Endothelial cell (in vitro differentiated cells): ENCODE results near the gene DSEL. TPM values are rescaled to one million over a fixed set of nuclear protein-coding genes. Genes with fewer than 3 reads are reported as not detected.

Source experiments
- DNase-seq: peaks from one replicate; pipeline ENCODE4 v3.0.0; 2021; ENCODE audit warnings: low spot score
- H3K27ac Mint-ChIP-seq: one replicate; pipeline ENCODE4 v1.8.0; 2021; ENCODE audit warnings: mixed read lengths, inconsistent platforms; ENCODE audit not compliant: unreplicated experiment
- H3K27me3 Mint-ChIP-seq: one replicate; pipeline ENCODE4 v1.8.0; 2021; ENCODE audit warnings: mild to moderate bottlenecking, moderate library complexity, mixed read lengths, inconsistent platforms; ENCODE audit not compliant: unreplicated experiment
- H3K36me3 Mint-ChIP-seq: one replicate; pipeline ENCODE4 v1.8.0; 2021; ENCODE audit warnings: mild to moderate bottlenecking, low read depth, mixed read lengths, inconsistent platforms; ENCODE audit not compliant: unreplicated experiment
- H3K4me1 Mint-ChIP-seq: one replicate; pipeline ENCODE4 v1.8.0; 2021; ENCODE audit warnings: mild to moderate bottlenecking, mixed read lengths, inconsistent platforms; ENCODE audit not compliant: unreplicated experiment
- H3K4me3 Mint-ChIP-seq: one replicate; pipeline ENCODE4 v1.8.0; 2021; ENCODE audit warnings: mild to moderate bottlenecking, mixed read lengths, inconsistent platforms; ENCODE audit not compliant: unreplicated experiment
- H3K9me3 Mint-ChIP-seq: one replicate; pipeline ENCODE4 v1.8.0; 2021; ENCODE audit warnings: mixed read lengths, inconsistent platforms; ENCODE audit not compliant: unreplicated experiment
- total RNA-seq: library from RNA; stranded (reverse); fragmentation: NEBNext Ultra II Directional; extraction: Animal tissue kit (Norgen Biotek cat#: 25700); gene quantifications from one replicate; pipeline ENCODE4 v1.2.1, GENCODE V29; 2021; ENCODE audit not compliant: unreplicated experiment
- TF ChIP-seq, protein P1 (sequence below): fragments of 200-600 bp; sonication (generic); IDR thresholded peaks from one replicate; pipeline ENCODE4 v1.5.0; 2021; ENCODE audit warnings: antibody characterized with exemption; ENCODE audit not compliant: unreplicated experiment

The DSEL gene
- total RNA-seq, 1 donor from 2014 or later = 8.1 TPM

DNA sequence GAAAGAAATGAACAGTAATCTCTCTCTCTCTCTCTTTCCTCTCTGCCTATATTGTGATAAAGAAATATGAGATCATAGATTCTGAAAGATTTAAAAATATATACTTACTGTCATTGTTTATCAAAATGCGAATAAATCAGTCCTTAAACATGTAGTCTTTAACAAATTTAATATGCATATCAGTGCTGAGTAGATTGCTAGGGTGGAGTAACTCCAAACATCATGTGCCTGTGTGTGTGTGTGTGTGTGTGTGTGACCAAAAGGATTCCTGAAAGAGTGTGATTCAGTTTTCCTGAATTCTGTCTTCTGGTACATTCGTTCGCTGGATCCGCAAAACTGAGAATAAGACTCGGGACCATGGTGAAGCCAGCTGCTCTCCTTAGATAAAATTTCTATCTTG, 24.0 kb upstream of the DSEL start:
- H3K27me3 Mint-ChIP-seq = no peaks in the 10 kb centered on the region
- no peaks in the 10 kb centered on the region for H3K36me3 Mint-ChIP-seq
- H3K27ac Mint-ChIP-seq = no peak overlapping the region
- TF ChIP-seq, protein P1, sequence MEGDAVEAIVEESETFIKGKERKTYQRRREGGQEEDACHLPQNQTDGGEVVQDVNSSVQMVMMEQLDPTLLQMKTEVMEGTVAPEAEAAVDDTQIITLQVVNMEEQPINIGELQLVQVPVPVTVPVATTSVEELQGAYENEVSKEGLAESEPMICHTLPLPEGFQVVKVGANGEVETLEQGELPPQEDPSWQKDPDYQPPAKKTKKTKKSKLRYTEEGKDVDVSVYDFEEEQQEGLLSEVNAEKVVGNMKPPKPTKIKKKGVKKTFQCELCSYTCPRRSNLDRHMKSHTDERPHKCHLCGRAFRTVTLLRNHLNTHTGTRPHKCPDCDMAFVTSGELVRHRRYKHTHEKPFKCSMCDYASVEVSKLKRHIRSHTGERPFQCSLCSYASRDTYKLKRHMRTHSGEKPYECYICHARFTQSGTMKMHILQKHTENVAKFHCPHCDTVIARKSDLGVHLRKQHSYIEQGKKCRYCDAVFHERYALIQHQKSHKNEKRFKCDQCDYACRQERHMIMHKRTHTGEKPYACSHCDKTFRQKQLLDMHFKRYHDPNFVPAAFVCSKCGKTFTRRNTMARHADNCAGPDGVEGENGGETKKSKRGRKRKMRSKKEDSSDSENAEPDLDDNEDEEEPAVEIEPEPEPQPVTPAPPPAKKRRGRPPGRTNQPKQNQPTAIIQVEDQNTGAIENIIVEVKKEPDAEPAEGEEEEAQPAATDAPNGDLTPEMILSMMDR = no peak
- no peaks in the 10 kb centered on the region for H3K9me3 Mint-ChIP-seq
- H3K4me3 Mint-ChIP-seq = no peak overlapping the region
- H3K4me1 Mint-ChIP-seq = peaks cover 5% of the 10 kb centered on the region
- DNase-seq = no peak

DNA sequence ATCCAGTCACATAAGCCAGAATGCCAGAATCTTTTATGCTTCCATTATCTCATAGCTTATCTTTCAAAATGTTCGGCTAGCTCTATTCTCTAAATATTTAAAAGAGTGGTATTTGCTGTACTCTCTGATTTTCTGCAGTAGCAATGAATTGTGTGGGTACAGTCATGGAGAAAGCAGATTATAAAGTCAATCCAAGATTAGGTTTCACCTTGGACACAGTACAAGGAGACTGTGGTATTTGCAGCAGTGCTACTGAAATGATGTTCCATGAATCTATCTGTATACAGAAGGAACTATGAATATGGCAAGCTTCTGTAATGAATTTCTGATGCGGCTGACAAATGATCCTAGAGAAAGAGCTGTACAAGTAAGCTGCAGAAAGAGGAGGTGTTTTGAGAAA, 15.4 kb upstream of the DSEL start:
- Mint-ChIP-seq H3K36me3 (no peaks in the 10 kb centered on the region), H3K27me3 (no peaks in the 10 kb centered on the region), H3K4me1 (no peaks in the 10 kb centered on the region), H3K4me3 (no peak overlapping the region), H3K27ac (no peak overlapping the region), H3K9me3 (no peaks in the 10 kb centered on the region)
- TF ChIP-seq, protein P1 = no peak
- DNase-seq = no peak

DNA sequence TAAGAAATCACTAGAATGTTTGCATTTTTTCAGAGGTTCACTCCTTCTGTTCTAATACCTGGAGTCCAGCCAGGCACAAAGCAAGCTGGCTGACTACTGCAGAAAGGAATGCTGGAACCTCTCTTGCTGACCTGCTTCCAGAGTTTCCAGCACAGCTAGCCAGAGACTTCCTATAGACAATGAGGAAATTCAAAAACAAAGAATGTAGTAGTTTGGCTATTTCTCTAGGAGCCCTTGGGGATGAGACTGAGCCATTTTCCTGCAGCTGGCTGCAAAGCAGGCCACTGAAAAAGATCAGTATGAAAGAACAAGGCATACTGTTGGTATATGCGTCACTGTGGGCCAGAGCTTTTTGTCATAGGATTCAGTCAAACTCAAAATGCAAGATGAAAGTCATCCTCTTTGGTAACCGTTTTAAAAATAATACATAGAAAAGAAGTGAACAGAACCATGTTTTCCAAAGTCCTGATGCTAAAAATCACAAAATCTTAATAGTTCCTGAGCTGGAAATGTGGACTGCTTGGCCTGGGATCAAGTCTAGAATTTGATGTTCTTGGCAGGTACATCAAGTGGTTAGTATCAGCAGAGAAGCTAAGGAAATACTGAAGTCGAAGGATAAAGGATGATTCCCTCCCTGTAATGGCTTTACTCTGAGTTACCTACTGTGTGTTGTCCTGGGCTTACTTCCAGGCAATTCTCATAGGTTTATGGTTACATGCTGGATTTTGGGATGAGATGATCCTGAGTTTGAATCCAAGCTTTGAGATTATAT, 9.0 kb upstream of the DSEL start:
- H3K27me3 Mint-ChIP-seq = no peaks in the 10 kb centered on the region
- DNase-seq = no peak
- TF ChIP-seq, protein P1 = no peak

DNA sequence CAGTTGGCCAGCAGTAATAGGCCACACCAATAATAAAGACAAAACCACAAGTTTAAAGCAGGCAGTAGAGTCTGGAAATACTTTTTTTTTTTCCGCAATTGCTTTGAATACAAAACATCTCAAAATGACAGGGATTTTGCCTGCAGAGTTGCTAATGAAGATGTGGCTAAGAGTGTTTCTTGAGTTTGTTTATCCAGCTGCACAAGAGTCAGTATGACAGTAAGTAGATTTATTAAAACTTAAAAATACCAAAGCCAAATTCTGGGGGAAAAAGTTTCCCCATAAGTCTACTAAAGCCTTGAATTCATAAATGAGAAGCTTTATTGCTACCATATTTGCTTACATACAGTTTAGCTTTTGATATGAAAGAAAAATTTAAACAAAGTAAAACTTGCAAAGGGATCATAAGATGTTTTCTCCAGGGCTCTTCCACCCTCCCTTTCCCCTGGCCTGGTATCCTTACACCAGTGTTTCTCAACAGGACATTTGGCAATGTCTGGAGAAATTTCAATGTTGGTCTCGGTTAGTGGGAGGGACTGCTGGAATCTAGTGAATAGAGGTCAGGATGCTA, 3.9 kb upstream of the DSEL start:
- Mint-ChIP-seq H3K4me1 (peaks cover 39% of the 10 kb centered on the region), H3K4me3 (no peak overlapping the region), H3K27ac (no peak overlapping the region), H3K36me3 (no peaks in the 10 kb centered on the region), H3K9me3 (no peaks in the 10 kb centered on the region), H3K27me3 (peaks cover 7% of the 10 kb centered on the region)
- no peak for DNase-seq
- TF ChIP-seq, protein P1 = no peak

More for the DNA sequence above, 9.0 kb upstream of the DSEL start:
- no peak overlapping the region for H3K4me3 Mint-ChIP-seq
- peaks cover 12% of the 10 kb centered on the region for H3K4me1 Mint-ChIP-seq
- no peak overlapping the region for H3K27ac Mint-ChIP-seq
- H3K36me3 Mint-ChIP-seq = no peaks in the 10 kb centered on the region
- H3K9me3 Mint-ChIP-seq = no peaks in the 10 kb centered on the region

DNA sequence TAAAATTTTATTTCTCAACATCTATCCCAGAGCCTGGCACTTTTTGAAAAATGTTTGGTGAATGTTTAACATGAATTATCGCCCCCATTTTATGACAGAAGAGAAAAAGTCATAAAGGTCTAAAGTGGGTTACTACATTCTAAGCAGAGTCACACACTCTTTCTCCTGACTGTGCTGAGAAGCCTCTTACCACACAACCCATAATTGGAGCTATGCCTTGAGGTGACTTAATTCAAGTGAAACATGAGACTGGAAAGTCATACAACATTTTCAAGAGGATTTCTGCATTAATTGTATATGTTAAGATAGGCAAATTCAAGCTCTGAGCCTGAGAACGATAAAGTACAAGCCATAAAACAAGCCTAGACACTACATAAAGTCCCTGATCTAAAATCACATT, 3.1 kb upstream of the DSEL start:
- H3K9me3 Mint-ChIP-seq = no peaks in the 10 kb centered on the region
- no peaks in the 10 kb centered on the region for H3K36me3 Mint-ChIP-seq
- no peak overlapping the region for H3K4me3 Mint-ChIP-seq
- peaks cover 37% of the 10 kb centered on the region for H3K4me1 Mint-ChIP-seq
- H3K27me3 Mint-ChIP-seq = peaks cover 7% of the 10 kb centered on the region
- H3K27ac Mint-ChIP-seq = peak overlapping the region; percentile 33
- no peak for DNase-seq
- TF ChIP-seq, protein P1 = no peak
